GM10847 (cell line): Measurements from ENCODE around the gene SEPTIN10.

ENCODE experiments used
- POLR2A ChIP-seq: IDR thresholded peaks from 2 replicates; pipeline ENCODE4 v1.6.1; 2011; ENCODE audit not compliant: insufficient read length; ENCODE audit errors: extremely low read depth

SEPTIN10 gene

GRCh38 chr2:109638795-109639194, 25.0 kb upstream of the SEPTIN10 start:
- TF ChIP-seq POLR2A, result no peak

GRCh38 chr2:109637749-109638570, 24.2 kb upstream of the SEPTIN10 start:
- no peak for TF ChIP-seq POLR2A

- no peak for TF ChIP-seq POLR2A
These were observed 22.6 kb upstream of the SEPTIN10 start for GRCh38 chr2:109636317-109636716.

GRCh38 chr2:109635426-109636304, 21.9 kb upstream of the SEPTIN10 start:
- no peak for TF ChIP-seq POLR2A

GRCh38 chr2:109633284-109633961, 19.7 kb upstream of the SEPTIN10 start:
- TF ChIP-seq POLR2A, result no peak

GRCh38 chr2:109632158-109632789, 18.5 kb upstream of the SEPTIN10 start:
- TF ChIP-seq POLR2A, result no peak

- TF ChIP-seq POLR2A, result no peak
These were observed 18.0 kb upstream of the SEPTIN10 start for GRCh38 chr2:109631741-109632140.

- TF ChIP-seq POLR2A, result no peak
These were observed 17.0 kb upstream of the SEPTIN10 start for GRCh38 chr2:109630441-109631430.

GRCh38 chr2:109629867-109630266, 16.1 kb upstream of the SEPTIN10 start:
- no peak for TF ChIP-seq POLR2A

GRCh38 chr2:109624339-109624738, 10.6 kb upstream of the SEPTIN10 start:
- TF ChIP-seq POLR2A, result no peak

GRCh38 chr2:109623923-109624322, 10.2 kb upstream of the SEPTIN10 start:
- no peak for TF ChIP-seq POLR2A

- no peak for TF ChIP-seq POLR2A
These were observed 9.5 kb upstream of the SEPTIN10 start for GRCh38 chr2:109623297-109623696.

GRCh38 chr2:109619032-109619615, 5.4 kb upstream of the SEPTIN10 start:
- no peak for TF ChIP-seq POLR2A

- no peak for TF ChIP-seq POLR2A
These were observed 2.4 kb upstream of the SEPTIN10 start for GRCh38 chr2:109616184-109616583.

GRCh38 chr2:109615637-109616144, 1.9 kb upstream of the SEPTIN10 start:
- no peak for TF ChIP-seq POLR2A
